CD14-positive monocyte (primary cell): ENCODE results near the gene ITPKB. TPM values are rescaled to one million over a fixed set of nuclear protein-coding genes. Genes with fewer than 3 reads are reported as not detected.

Experiments
- DNase-seq, 3 donors: peaks; one replicate each; pipeline ENCODE4 v3.0.0-alpha.2; 2011 to 2022
- H2AFZ ChIP-seq: 2 replicates; pipeline ENCODE4 v1.6.0; 2012; ENCODE audit warnings: mild to moderate bottlenecking, low read depth, low read length, inconsistent platforms; ENCODE audit not compliant: insufficient read depth, poor library complexity, severe bottlenecking
- H3K27ac ChIP-seq, 2 donors: 1 replicate in 1 of 2; 2 replicates in 1 of 2; pipeline ENCODE4 v1.5.1; 2012 to 2013; ENCODE audit warnings: low read length in 2 of 2, control low read depth in 1 of 2, inconsistent platforms in 1 of 2, low read depth in 1 of 2, mild to moderate bottlenecking in 1 of 2
- H3K27me3 ChIP-seq, 2 donors: one replicate each; pipeline versions ENCODE4 v1.6.0 to v1.6.1; 2011 to 2013; ENCODE audit warnings: low read length in 2 of 2; ENCODE audit not compliant: control insufficient read depth in 2 of 2, insufficient read depth in 2 of 2
- H3K36me3 ChIP-seq, 2 donors: replicated peaks in 1 of 2; 1 replicate in 1 of 2; 2 replicates in 1 of 2; pipeline versions ENCODE4 v1.5.1 to v1.6.1; 2012 to 2013; ENCODE audit warnings: low read length in 2 of 2, control low read depth in 1 of 2, inconsistent platforms in 1 of 2, mild to moderate bottlenecking in 1 of 2; ENCODE audit not compliant: insufficient read depth in 2 of 2, control insufficient read depth in 1 of 2
- H3K4me1 ChIP-seq, 2 donors: 1 replicate in 1 of 2; 2 replicates in 1 of 2; pipeline versions ENCODE4 v1.5.1 to v1.6.1; 2012 to 2013; ENCODE audit warnings: low read length in 2 of 2, control low read depth in 1 of 2, inconsistent platforms in 1 of 2, mild to moderate bottlenecking in 1 of 2, moderate library complexity in 1 of 2; ENCODE audit not compliant: insufficient read depth in 2 of 2, control insufficient read depth in 1 of 2
- H3K4me2 ChIP-seq: replicated peaks from 2 replicates; pipeline ENCODE3; 2012; ENCODE audit warnings: low read length, moderate library complexity, mild to moderate bottlenecking; ENCODE audit not compliant: poor library complexity, severe bottlenecking; ENCODE audit errors: extremely low read depth
- H3K4me3 ChIP-seq, 3 experiments: fragments of 200-600 bp in 1 of 3; sonication (generic) in 1 of 3; replicated peaks in 1 of 3; 1 replicate in 2 of 3; 2 replicates in 1 of 3; pipeline ENCODE4 v1.5.1; 2011 to 2013; ENCODE audit warnings: low read length in 3 of 3, mild to moderate bottlenecking in 3 of 3, control low read depth in 2 of 3, low read depth in 2 of 3, inconsistent platforms in 1 of 3, moderate library complexity in 1 of 3
- H3K79me2 ChIP-seq: 2 replicates; pipeline ENCODE4 v1.6.0; 2012; ENCODE audit warnings: mild to moderate bottlenecking, control low read depth, inconsistent platforms, low read length, moderate library complexity; ENCODE audit not compliant: insufficient read depth
- H3K9ac ChIP-seq: 2 replicates; pipeline ENCODE4 v1.6.0; 2017; ENCODE audit warnings: low read length, mild to moderate bottlenecking; ENCODE audit not compliant: insufficient read depth, poor library complexity, severe bottlenecking
- H3K9me3 ChIP-seq, 2 donors: replicated peaks in 1 of 2; 1 replicate in 1 of 2; 2 replicates in 1 of 2; pipeline versions ENCODE4 v1.5.1 to v1.6.1; 2012 to 2013; ENCODE audit warnings: low read length in 2 of 2, control low read depth in 1 of 2; ENCODE audit not compliant: control insufficient read depth in 1 of 2, insufficient read depth in 1 of 2
- H4K20me1 ChIP-seq: 2 replicates; pipeline ENCODE4 v1.6.0; 2012; ENCODE audit warnings: mild to moderate bottlenecking, low read length, control low read depth, moderate library complexity; ENCODE audit not compliant: insufficient read depth
- H3K27ac Mint-ChIP-seq, 7 donors: one replicate each; pipeline ENCODE4 v1.8.0; 2020; ENCODE audit warnings: mild to moderate bottlenecking in 7 of 7, mixed read lengths in 7 of 7, moderate library complexity in 6 of 7, inconsistent platforms in 2 of 7
- H3K27me3 Mint-ChIP-seq, 3 donors: one replicate each; pipeline ENCODE4 v1.8.0; 2021 to 2022; ENCODE audit warnings: low read depth in 3 of 3, mild to moderate bottlenecking in 3 of 3, mixed read lengths in 3 of 3, moderate library complexity in 3 of 3, inconsistent platforms in 1 of 3
- H3K36me3 Mint-ChIP-seq, 2 donors: one replicate each; pipeline ENCODE4 v1.8.0; 2020; ENCODE audit warnings: mixed read lengths in 2 of 2, inconsistent platforms in 1 of 2, mild to moderate bottlenecking in 1 of 2
- H3K4me1 Mint-ChIP-seq: one replicate; pipeline ENCODE4 v1.8.0; 2020; ENCODE audit warnings: mild to moderate bottlenecking, mixed read lengths
- H3K4me3 Mint-ChIP-seq, 2 donors: one replicate each; pipeline ENCODE4 v1.8.0; 2020; ENCODE audit warnings: mild to moderate bottlenecking in 2 of 2, mixed read lengths in 2 of 2, moderate library complexity in 1 of 2
- H3K9me3 Mint-ChIP-seq, 7 donors: one replicate each; pipeline ENCODE4 v1.8.0; 2020 to 2022; ENCODE audit warnings: mixed read lengths in 7 of 7, mild to moderate bottlenecking in 6 of 7, moderate library complexity in 6 of 7, inconsistent platforms in 2 of 7
- CTCF ChIP-seq: fragments of 200-600 bp; IDR thresholded peaks from one replicate; pipeline ENCODE4 v1.8.0; 2022; ENCODE audit warnings: antibody characterized with exemption, mild to moderate bottlenecking
- WGBS: methylation state at CpG from one replicate; pipeline ENCODE4 v1.1.5; 2013; ENCODE audit warnings: missing lambda C conversion rate; ENCODE audit not compliant: insufficient coverage; 5-methylcytosine and 5-hydroxymethylcytosine counted together
- intact Hi-C, 2 donors: fragments of 100-400 bp; cut with micrococcal nuclease; formaldehyde crosslinking; loops; one replicate each; pipeline versions ENCODE4 v1.15.0 to v1.15.1; 2023
- polyA plus RNA-seq, 3 donors: library from polyadenylated mRNA; depleted of rRNA in 1 of 3; unstranded in 2 of 3; stranded (reverse) in 1 of 3; fragments of 300-500 nt in 2 of 3; fragments of >200 nt in 1 of 3; fragmentation: Illumina TruSeq in 2 of 3; gene quantifications; 1 replicate in 2 of 3; 2 replicates in 1 of 3; pipeline ENCODE4 v1.2.3, GENCODE V29; 2012 to 2021

The ITPKB gene
- polyA plus RNA-seq, 3 donors, result 7.3 to 14.4 (median 10.2) TPM

GRCh38 chr1:226751703-226752102, 12.6 kb upstream of the ITPKB start:
- Histone ChIP-seq H4K20me1 (no peaks in the 10 kb centered on the region), H3K9ac (no peak overlapping the region), H3K4me2 (no peak overlapping the region), H2AFZ (no peak overlapping the region), H3K79me2 (no peaks in the 10 kb centered on the region), H3K4me1 (no peaks in the 10 kb centered on the region), H3K4me3 (no peak overlapping the region), H3K27me3 (no peaks in the 10 kb centered on the region), H3K9me3 (no peaks in the 10 kb centered on the region), H3K36me3 (no peaks in the 10 kb centered on the region), H3K27ac (no peak overlapping the region)
- intact Hi-C loops, result loop anchor here in 1 of 2 donors (10.0 kb wide), 1 partner anchor 73 kb away; no protein-coding TSS in a partner anchor
- H3K9me3 Mint-ChIP-seq, result peaks cover 0 to 2% (median 0%) of the 10 kb centered on the region in 7 donors
- H3K4me3 Mint-ChIP-seq, result no peak overlapping the region
- no peaks in the 10 kb centered on the region for H3K36me3 Mint-ChIP-seq
- no peak overlapping the region for H3K27ac Mint-ChIP-seq
- no peaks in the 10 kb centered on the region for H3K4me1 Mint-ChIP-seq
- TF ChIP-seq CTCF, result no peak
- peaks cover 0 to 5% (median 0%) of the 10 kb centered on the region in 3 donors for H3K27me3 Mint-ChIP-seq
- no CpG with 5 or more reads among the region's 3 CpGs for WGBS
- DNase-seq, result no peak

GRCh38 chr1:226751214-226751613, 12.1 kb upstream of the ITPKB start:
- Histone ChIP-seq H3K4me2 (no peak overlapping the region), H3K27me3 (no peaks in the 10 kb centered on the region), H2AFZ (no peak overlapping the region), H3K27ac (no peak overlapping the region), H3K9ac (no peak overlapping the region), H3K4me3 (no peak overlapping the region), H3K79me2 (no peaks in the 10 kb centered on the region), H3K4me1 (no peaks in the 10 kb centered on the region), H3K36me3 (no peaks in the 10 kb centered on the region), H4K20me1 (no peaks in the 10 kb centered on the region), H3K9me3 (no peaks in the 10 kb centered on the region)
- Mint-ChIP-seq H3K27me3 (peaks cover 0 to 5% (median 0%) of the 10 kb centered on the region in 3 donors), H3K4me1 (no peaks in the 10 kb centered on the region), H3K9me3 (peaks cover 0 to 2% (median 0%) of the 10 kb centered on the region in 7 donors), H3K27ac (no peak overlapping the region), H3K36me3 (no peaks in the 10 kb centered on the region), H3K4me3 (no peak overlapping the region)
- WGBS, result no CpG with 5 or more reads among the region's 2 CpGs
- no peak for DNase-seq
- no peak for TF ChIP-seq CTCF
- intact Hi-C loops, result loop anchor here in 1 of 2 donors (10.0 kb wide), 1 partner anchor 74 kb away; no protein-coding TSS in a partner anchor
